GM12878 (cell line): ENCODE results near the gene DONSON. TPM values are rescaled to one million over a fixed set of nuclear protein-coding genes. Genes with fewer than 3 reads are reported as not detected.

Source experiments
- ATAC-seq: fragments of 200-7000 bp; cut with Tn5 transposase; 3 replicates; pipeline ENCODE4 v1.9.1; 2020; ENCODE audit warnings: mild to moderate bottlenecking, moderate library complexity
- BruUV-seq: library from RNA; stranded (reverse); fragments of 400-500 nt; replicated peaks from 2 replicates; lab custom pipeline; 2021; lab: Mats Ljungman, UMichigan
- CTCF ChIA-PET: fragments of 300-600 bp; sonication (Branson Sonifier 250); formaldehyde crosslinking; extraction: SDS; loops from one replicate; lab custom pipeline; 2021; ENCODE audit warnings: inconsistent platforms; lab: Yijun Ruan, JAX
- POLR2A ChIA-PET: fragments of 350-600 bp; formaldehyde crosslinking; extraction: SDS; loops from one replicate; lab custom pipeline; 2021; ENCODE audit warnings: inconsistent platforms; lab: Charles Lee
- RAD21 ChIA-PET: fragments of 300-600 bp; sonication (Branson Sonifier 250); formaldehyde crosslinking; loops from one replicate; lab custom pipeline; 2023; ENCODE audit warnings: antibody characterized with exemption; ENCODE audit not compliant: unreplicated experiment; lab: Charles Lee
- SMC1A ChIA-PET: fragments of 300-600 bp; sonication (Branson Sonifier 250); formaldehyde crosslinking; loops from one replicate; lab custom pipeline; 2023; ENCODE audit not compliant: unreplicated experiment, uncharacterized antibody; lab: Charles Lee
- DNase-seq: peaks from one replicate; pipeline ENCODE4 v3.0.0-alpha.2; 2011; ENCODE audit warnings: low read depth, low spot score
- FAIRE-seq: peaks from 3 replicates; lab custom pipeline; 2011; peaks lifted over from hg19 to GRCh38; lab: Jason Lieb, UNC
- H2AFZ ChIP-seq: 2 replicates; pipeline ENCODE4 v1.6.0; 2011; ENCODE audit warnings: low read depth, low read length, control low read depth; ENCODE audit not compliant: control insufficient read depth
- H3K27ac ChIP-seq: 2 replicates; pipeline ENCODE4 v1.5.1; 2011; ENCODE audit warnings: control low read depth; ENCODE audit not compliant: control insufficient read depth, insufficient read depth
- H3K27me3 ChIP-seq, 2 experiments: replicated peaks in 1 of 2; 2 replicates each; pipeline versions ENCODE4 v1.6.0 to v1.6.1; 2011; ENCODE audit warnings: low read length in 1 of 2; ENCODE audit not compliant: control insufficient read depth in 2 of 2, insufficient read depth in 2 of 2
- H3K36me3 ChIP-seq, 2 experiments: 2 replicates each; pipeline ENCODE4 v1.5.1; 2011; ENCODE audit warnings: low read length in 1 of 2; ENCODE audit not compliant: control insufficient read depth in 2 of 2, insufficient read depth in 2 of 2
- H3K4me1 ChIP-seq: 2 replicates; pipeline ENCODE4 v1.6.1; 2011; ENCODE audit warnings: mild to moderate bottlenecking, low read length, moderate library complexity, mixed read lengths; ENCODE audit not compliant: control insufficient read depth, insufficient read depth
- H3K4me2 ChIP-seq: 2 replicates; pipeline ENCODE4 v1.6.0; 2011; ENCODE audit warnings: control low read depth; ENCODE audit not compliant: control insufficient read depth, insufficient read depth
- H3K4me3 ChIP-seq: fragments of 200-600 bp; sonication (generic); 2 replicates; pipeline ENCODE4 v1.5.1; 2016
- H3K79me2 ChIP-seq: 2 replicates; pipeline ENCODE4 v1.6.0; 2011; ENCODE audit warnings: low read length; ENCODE audit not compliant: control insufficient read depth, insufficient read depth
- H3K9ac ChIP-seq: 2 replicates; pipeline ENCODE4 v1.8.0; 2011; ENCODE audit warnings: low read length, control low read depth, mixed read lengths; ENCODE audit not compliant: control insufficient read depth, insufficient read depth
- H3K9me3 ChIP-seq: replicated peaks from 3 replicates; pipeline ENCODE4 v1.5.1; 2011; ENCODE audit warnings: mild to moderate bottlenecking, low read length; ENCODE audit not compliant: control insufficient read depth, insufficient read depth
- H4K20me1 ChIP-seq: 2 replicates; pipeline ENCODE4 v1.6.0; 2011; ENCODE audit not compliant: control insufficient read depth, insufficient read depth
- ELK1 ChIP-seq: IDR thresholded peaks from 2 replicates; pipeline ENCODE4 v1.6.1; 2012; ENCODE audit warnings: low read depth, low read length, improper control_type of control experiment
- IKZF2 ChIP-seq, 2 experiments: fragments of 450-650 bp; IDR thresholded peaks; 2 replicates each; pipeline ENCODE4 v1.6.1; 2017; ENCODE audit warnings: mild to moderate bottlenecking in 2 of 2, moderate library complexity in 2 of 2
- IRF4 ChIP-seq: IDR thresholded peaks from 2 replicates; pipeline ENCODE4 v1.6.1; 2011; ENCODE audit warnings: low read depth, low read length
- PML ChIP-seq: IDR thresholded peaks from 2 replicates; pipeline ENCODE4 v1.6.1; 2012; ENCODE audit warnings: low read length, inconsistent platforms
- REST ChIP-seq: IDR thresholded peaks from 2 replicates; pipeline ENCODE4 v1.6.1; 2012; ENCODE audit warnings: mild to moderate bottlenecking, low read depth, low read length
- ZNF384 ChIP-seq: IDR thresholded peaks from 2 replicates; pipeline ENCODE4 v1.6.1; 2012; ENCODE audit warnings: low read depth, mild to moderate bottlenecking, low read length, improper control_type of control experiment, borderline replicate concordance
- WGBS: methylation state at CpG from one replicate; pipeline ENCODE4 v1.1.6; 2016; ENCODE audit warnings: low lambda C conversion rate; ENCODE audit not compliant: insufficient replicate concordance, insufficient coverage; ENCODE audit errors: missing lambda C conversion rate; 5-methylcytosine and 5-hydroxymethylcytosine counted together
- in situ Hi-C: fragments of 300-500 bp; cut with MboI; formaldehyde crosslinking; loops from 9 replicates; pipeline ENCODE4 v1.14.3; 2018; ENCODE audit warnings: mixed read lengths
- intact Hi-C: fragments of 100-400 bp; cut with micrococcal nuclease; formaldehyde crosslinking; loops from one replicate; pipeline ENCODE4 v1.14.2; 2022; ENCODE audit not compliant: unreplicated experiment
- polyA plus RNA-seq, 11 experiments: library from polyadenylated mRNA; depleted of rRNA in 4 of 11; unstranded in 6 of 11; stranded (reverse) in 5 of 11; fragments of >200 nt; fragmentation: Nextera tagmentation in 4 of 11; fragmentation: Illumina TruSeq in 1 of 11; extraction: Ambion mirVana in 4 of 11; extraction: Trizol in 1 of 11; gene quantifications; 1 replicate in 1 of 11; 2 replicates in 10 of 11; pipeline versions ENCODE4 v1.2.1 to v1.2.3, GENCODE V29; 2011 to 2016; ENCODE audit warnings: inconsistent platforms in 2 of 11, missing spikeins in 2 of 11, low read depth in 1 of 11
- total RNA-seq, 4 experiments: library from RNA; depleted of rRNA in 3 of 4; stranded (reverse); fragments of >200 nt in 3 of 4; fragmentation: Illumina TruSeq in 1 of 4; extraction: Trizol in 1 of 4; gene quantifications; 2 replicates each; pipeline versions ENCODE4 v1.2.1 to v1.2.3, GENCODE V29; 2013 to 2021

DONSON gene
- total and polyA plus RNA-seq, 10 of the 15 experiments (the other 5 are each of a cell fraction or from before 2014, with no cell fraction given): 13.6 to 51.2 (median 32.2) TPM

- BruUV-seq: no TSS peak
These were observed 1.6 kb downstream of the DONSON start for GRCh38 chr21:33586927-33587326.

More at GRCh38 chr21:33586927-33587326, 1.6 kb downstream of the DONSON start:
- peak overlapping the region; percentile 95 for H3K9ac ChIP-seq
- in situ Hi-C loops (no loop called here), intact Hi-C loops (loop anchor here (5.0 kb wide), 1 partner anchor 45 kb away; the partner anchor contains the start of genes GART and SON)
- ATAC-seq (no peak; the same call in 2 of the 3 replicates), DNase-seq (no peak), FAIRE-seq (no peak)
- peaks cover 28% of the 10 kb centered on the region for H3K79me2 ChIP-seq
- SMC1A ChIA-PET: interaction anchor here (1.1 kb wide), 1 partner anchor 13 kb away, joined by 3 read pairs; no protein-coding TSS in a partner anchor
- no peak for TF ChIP-seq IKZF2 (IDR thresholded peaks at IDR 0.05)
- TF ChIP-seq PML: no peak
- TF ChIP-seq ELK1: no peak
- TF ChIP-seq REST: no peak
- no peak for TF ChIP-seq IRF4
- no peak for TF ChIP-seq ZNF384
- 49% methylated on average over 6 of the region's 6 CpGs for WGBS
- peaks cover 0 to 3% of the 10 kb centered on the region in 2 experiments; a peak in 2 of 4 replicates for H3K36me3 ChIP-seq
- no peaks in the 10 kb centered on the region for H3K9me3 ChIP-seq
- H3K4me3 ChIP-seq: peak overlapping the region; percentile 92
- H3K4me1 ChIP-seq: no peaks in the 10 kb centered on the region
- no peaks in the 10 kb centered on the region for H3K27me3 ChIP-seq
- H3K27ac ChIP-seq: no peak overlapping the region
- CTCF ChIA-PET: interaction anchor here (1.2 to 1.5 kb wide), 2 partner anchors 19 to 21 kb away, joined by 6 to 7 read pairs; no protein-coding TSS in a partner anchor
- H3K4me2 ChIP-seq: peak overlapping the region; percentile 79
- H2AFZ ChIP-seq: no peak overlapping the region; the same call in 1 of the 2 replicates
- no peaks in the 10 kb centered on the region for H4K20me1 ChIP-seq
- POLR2A ChIA-PET: no interaction called here
- RAD21 ChIA-PET: no interaction called here
